HepG2 (cell line): ENCODE data around the gene UGT1A3. TPM values are rescaled to one million over a fixed set of nuclear protein-coding genes. Genes with fewer than 3 reads are reported as not detected.

ENCODE experiments used
- ATRX ChIP-seq: sonication (generic); formaldehyde crosslinking; IDR thresholded peaks from 2 replicates; pipeline ENCODE4 v1.4.0; 2020; ENCODE audit warnings: missing genetic modification reagents, borderline replicate concordance
- CEBPB ChIP-seq: IDR thresholded peaks from 2 replicates; pipeline ENCODE4 v1.6.1; 2011; ENCODE audit warnings: low read depth, low read length, improper control_type of control experiment, borderline replicate concordance
- CEBPZ ChIP-seq: IDR thresholded peaks from 2 replicates; pipeline ENCODE4 v1.6.1; 2012; ENCODE audit warnings: low read length, improper control_type of control experiment
- HMGA1 ChIP-seq: sonication (generic); formaldehyde crosslinking; conservative IDR thresholded peaks from 2 replicates; pipeline ENCODE4 v1.4.0; 2020; ENCODE audit warnings: missing genetic modification reagents
- KIAA2018 ChIP-seq: sonication (generic); formaldehyde crosslinking; IDR thresholded peaks from 2 replicates; pipeline ENCODE4 v1.5.0; 2020; ENCODE audit warnings: mild to moderate bottlenecking, missing genetic modification reagents, borderline replicate concordance
- NRL ChIP-seq: sonication (generic); formaldehyde crosslinking; IDR thresholded peaks from 2 replicates; pipeline ENCODE4 v1.5.0; 2020; ENCODE audit warnings: missing genetic modification reagents, mild to moderate bottlenecking, moderate library complexity, borderline replicate concordance
- TFAP4 ChIP-seq: sonication (generic); IDR thresholded peaks from 2 replicates; pipeline ENCODE4 v1.6.1; 2016; ENCODE audit warnings: low read depth, borderline replicate concordance
- U2AF2 ChIP-seq: fragments of 200-400 bp; formaldehyde crosslinking; IDR thresholded peaks from 2 replicates; pipeline ENCODE4 v1.6.1; 2017; ENCODE audit warnings: low read depth, mild to moderate bottlenecking, low read length
- ZNF709 ChIP-seq: sonication (generic); formaldehyde crosslinking; IDR thresholded peaks from 2 replicates; pipeline ENCODE4 v1.5.0; 2020; ENCODE audit warnings: mild to moderate bottlenecking, missing genetic modification reagents
- ZNF724P ChIP-seq: sonication (generic); formaldehyde crosslinking; IDR thresholded peaks from 2 replicates; pipeline ENCODE4 v1.8.0; 2022; ENCODE audit warnings: missing genetic modification reagents, borderline replicate concordance
- ZNF878 ChIP-seq: sonication (generic); formaldehyde crosslinking; IDR thresholded peaks from 2 replicates; pipeline ENCODE4 v1.8.1; 2023; ENCODE audit warnings: mild to moderate bottlenecking, missing genetic modification reagents, moderate library complexity
- polyA plus RNA-seq, 8 experiments: library from polyadenylated mRNA; depleted of rRNA in 3 of 8; stranded (reverse) in 7 of 8; unstranded in 1 of 8; fragments of >200 nt; fragmentation: Illumina TruSeq in 4 of 8; extraction: Trizol in 4 of 8; gene quantifications; 2 replicates each; pipeline versions ENCODE4 v1.2.1 to v1.2.3, GENCODE V29; 2011 to 2016; ENCODE audit warnings: low read depth in 4 of 8, missing spikeins in 1 of 8, mixed read lengths in 1 of 8; ENCODE audit not compliant: insufficient read depth in 1 of 8
- total RNA-seq, 5 experiments: library from RNA; depleted of rRNA; stranded (reverse); fragments of >200 nt; fragmentation: Illumina TruSeq; extraction: Trizol; gene quantifications; 2 replicates each; pipeline ENCODE4 v1.2.3, GENCODE V29; 2016; ENCODE audit warnings: low read depth in 1 of 5

Gene UGT1A3
- total and polyA plus RNA-seq, 2 of the 13 experiments (the other 11 are each of a cell fraction or from before 2014, with no cell fraction given): not detected

GRCh38 chr2:233707940-233708644, 20.8 kb upstream of the UGT1A3 start (continued):
- TF ChIP-seq KIAA2018 (no peak), CEBPZ (no peak), NRL (CRISPR knock-in tag) (no peak), ATRX (CRISPR knock-in tag) (no peak), CEBPB (no peak), HMGA1 (no peak), ZNF724P (CRISPR knock-in tag) (no peak), ZNF709 (CRISPR knock-in tag) (no peak), ZNF878 (CRISPR knock-in tag) (no peak), U2AF2 (no peak), TFAP4 (no peak)
